Liver (tissue), 9 donors: ENCODE results near the gene MEIS2. TPM values are rescaled to one million over a fixed set of nuclear protein-coding genes. Genes with fewer than 3 reads are reported as not detected.

Experiments
- DNase-seq: peaks from one replicate; pipeline ENCODE4 v3.0.0-alpha.2; 2017; ENCODE audit warnings: low spot score
- H3K27ac ChIP-seq, 2 donors: one replicate each; pipeline ENCODE4 v1.7.0; 2013; ENCODE audit warnings: inconsistent platforms in 2 of 2, low read length in 2 of 2, control low read depth in 1 of 2, low read depth in 1 of 2, mild to moderate bottlenecking in 1 of 2
- H3K27me3 ChIP-seq, 4 donors: one replicate each; pipeline versions ENCODE4 v1.6.1 to v1.7.0; 2013; ENCODE audit warnings: low read length in 3 of 4, inconsistent platforms in 1 of 4, mild to moderate bottlenecking in 1 of 4, moderate library complexity in 1 of 4; ENCODE audit not compliant: control insufficient read depth in 4 of 4, insufficient read depth in 4 of 4
- H3K36me3 ChIP-seq, 4 donors: one replicate each; pipeline versions ENCODE4 v1.6.1 to v1.7.0; 2013; ENCODE audit warnings: low read length in 3 of 4, mild to moderate bottlenecking in 3 of 4, low read depth in 1 of 4, moderate library complexity in 1 of 4; ENCODE audit not compliant: control insufficient read depth in 4 of 4, insufficient read depth in 3 of 4
- H3K4me1 ChIP-seq, 4 donors: one replicate each; pipeline versions ENCODE4 v1.6.1 to v1.7.0; 2013; ENCODE audit warnings: low read length in 3 of 4, mild to moderate bottlenecking in 3 of 4, moderate library complexity in 1 of 4; ENCODE audit not compliant: control insufficient read depth in 4 of 4, insufficient read depth in 4 of 4
- H3K4me3 ChIP-seq, 3 donors: one replicate each; pipeline versions ENCODE4 v1.6.1 to v1.7.0; 2013; ENCODE audit warnings: low read length in 3 of 3, control low read depth in 1 of 3, low read depth in 1 of 3, mild to moderate bottlenecking in 1 of 3
- H3K9ac ChIP-seq, 2 donors: one replicate each; pipeline ENCODE4 v1.7.0; 2013; ENCODE audit warnings: low read length in 2 of 2, mild to moderate bottlenecking in 2 of 2, moderate library complexity in 2 of 2, control low read depth in 1 of 2, low read depth in 1 of 2
- H3K9me3 ChIP-seq, 4 donors: one replicate each; pipeline versions ENCODE4 v1.6.1 to v1.7.0; 2013; ENCODE audit warnings: low read length in 3 of 4; ENCODE audit not compliant: control insufficient read depth in 4 of 4
- ATF3 ChIP-seq: IDR thresholded peaks from 2 replicates; pipeline ENCODE4 v1.6.1; 2016; ENCODE audit warnings: antibody characterized with exemption
- CTCF ChIP-seq: fragments of 150-350 bp; IDR thresholded peaks from 2 replicates; pipeline ENCODE4 v1.5.1; 2017; ENCODE audit warnings: improper control_type of control experiment, low read depth, low read length; ENCODE audit not compliant: missing input control
- EGR1 ChIP-seq, 2 donors: IDR thresholded peaks; 2 replicates each; pipeline ENCODE4 v1.6.1; 2016 to 2018; ENCODE audit warnings: antibody characterized with exemption in 2 of 2, low read depth in 2 of 2
- FOXA1 ChIP-seq: IDR thresholded peaks from 2 replicates; pipeline ENCODE4 v1.6.1; 2016; ENCODE audit warnings: antibody characterized with exemption
- FOXA2 ChIP-seq: IDR thresholded peaks from 2 replicates; pipeline ENCODE4 v1.6.1; 2016; ENCODE audit warnings: antibody characterized with exemption
- JUND ChIP-seq, 2 donors: IDR thresholded peaks; 2 replicates each; pipeline ENCODE4 v1.6.1; 2016; ENCODE audit warnings: antibody characterized with exemption in 2 of 2
- MAX ChIP-seq: IDR thresholded peaks from 2 replicates; pipeline ENCODE4 v1.6.1; 2016; ENCODE audit warnings: antibody characterized with exemption
- NR2F2 ChIP-seq: IDR thresholded peaks from 2 replicates; pipeline ENCODE4 v1.6.1; 2016; ENCODE audit warnings: antibody characterized with exemption
- RAD21 ChIP-seq, 2 donors: IDR thresholded peaks; 2 replicates each; pipeline ENCODE4 v1.6.1; 2016; ENCODE audit warnings: antibody characterized with exemption in 2 of 2, mild to moderate bottlenecking in 2 of 2
- REST ChIP-seq: IDR thresholded peaks from 2 replicates; pipeline ENCODE4 v1.6.1; 2016; ENCODE audit warnings: antibody characterized with exemption, mild to moderate bottlenecking
- RXRA ChIP-seq, 2 donors: IDR thresholded peaks; 2 replicates each; pipeline ENCODE4 v1.6.1; 2017 to 2018; ENCODE audit warnings: antibody characterized with exemption in 2 of 2, mild to moderate bottlenecking in 1 of 2
- SP1 ChIP-seq: IDR thresholded peaks from 2 replicates; pipeline ENCODE4 v1.6.1; 2018; ENCODE audit warnings: antibody characterized with exemption, mild to moderate bottlenecking
- TAF1 ChIP-seq: conservative IDR thresholded peaks from 2 replicates; pipeline ENCODE4 v1.6.1; 2016; ENCODE audit warnings: antibody characterized with exemption, mild to moderate bottlenecking
- YY1 ChIP-seq: IDR thresholded peaks from 2 replicates; pipeline ENCODE4 v1.6.1; 2016; ENCODE audit warnings: antibody characterized with exemption, mild to moderate bottlenecking
- ZBTB33 ChIP-seq: IDR thresholded peaks from 2 replicates; pipeline ENCODE4 v1.6.1; 2016; ENCODE audit warnings: antibody characterized with exemption
- WGBS: extraction: QIAGEN DNeasy Blood & Tissue Kit; methylation state at CpG from one replicate; pipeline ENCODE4 v1.1.7; 2013; 5-methylcytosine and 5-hydroxymethylcytosine counted together
- polyA plus RNA-seq, 2 donors: library from polyadenylated mRNA; stranded (reverse) in 1 of 2; unstranded in 1 of 2; fragments of 200-250 nt in 1 of 2; fragments of >200 nt in 1 of 2; fragmentation: Nextera tagmentation in 1 of 2; extraction: Ambion mirVana in 1 of 2; gene quantifications; one replicate each; pipeline versions ENCODE4 v1.2.1 to v1.2.3, GENCODE V29; 2013 to 2015
- total RNA-seq, 2 donors: library from RNA; depleted of rRNA; stranded (reverse); fragments of >200 nt; gene quantifications; one replicate each; pipeline ENCODE4 v1.2.3, GENCODE V29; 2014
- donor health status: healthy.
- donor health status: healthy.
- donor health status: healthy.
- donor health status: healthy.
- donor health status: healthy.

The MEIS2 gene
- total and polyA plus RNA-seq, 4 donors = 3.9 to 12.6 (median 7.6) TPM

- peaks cover 0 to 6% (median 0%) of the 10 kb centered on the region in 4 donors for H3K27me3 ChIP-seq
- no peak for TF ChIP-seq MAX
- no peak for TF ChIP-seq TAF1
- TF ChIP-seq FOXA2 = no peak
- no peaks in the 10 kb centered on the region for H3K36me3 ChIP-seq
- H3K9me3 ChIP-seq = no peaks in the 10 kb centered on the region
- H3K4me3 ChIP-seq = no peak overlapping the region
- H3K9ac ChIP-seq = no peak overlapping the region
- peaks cover 0 to 5% (median 4%) of the 10 kb centered on the region in 4 donors for H3K4me1 ChIP-seq
- no peak for DNase-seq
- 94% methylated on average over 3 of the region's 3 CpGs for WGBS
- H3K27ac ChIP-seq = no peak overlapping the region
Measured at GRCh38 chr15:37115538-37115937, 15.2 kb upstream of the MEIS2 start.

GRCh38 chr15:37112971-37113670 is 12.8 kb upstream of the MEIS2 start:
- Histone ChIP-seq H3K4me1 (peaks cover 3 to 15% (median 11%) of the 10 kb centered on the region in 4 donors), H3K27ac (no peak overlapping the region), H3K4me3 (no peak overlapping the region), H3K9ac (no peak overlapping the region), H3K9me3 (no peaks in the 10 kb centered on the region), H3K27me3 (peaks cover 0 to 16% (median 4%) of the 10 kb centered on the region in 4 donors), H3K36me3 (no peaks in the 10 kb centered on the region)
- TF ChIP-seq RXRA (IDR thresholded peaks at IDR 0.05) = no peak
- TF ChIP-seq YY1 = no peak
- no peak for TF ChIP-seq RAD21 (IDR thresholded peaks at IDR 0.05)
- TF ChIP-seq REST = no peak
- TF ChIP-seq ATF3 = no peak
- TF ChIP-seq TAF1 = no peak
- no peak for TF ChIP-seq SP1
- no peak for TF ChIP-seq FOXA2
- no peak for TF ChIP-seq CTCF
- no peak for TF ChIP-seq ZBTB33
- no peak for TF ChIP-seq JUND (IDR thresholded peaks at IDR 0.05)
- no peak for TF ChIP-seq EGR1 (IDR thresholded peaks at IDR 0.05; ENCODE audit: low read depth in 2 of 2)
- no peak for TF ChIP-seq FOXA1
- no peak for TF ChIP-seq NR2F2
- 91% methylated on average over 5 of the region's 5 CpGs for WGBS
- DNase-seq = no peak
